Stimulated activated CD8-positive, alpha-beta memory T cell treated with anti-CD3 and anti-CD28 coated beads, Interleukin-15, amount 100 ng/mL, for 4 hours (primary cell): ENCODE data around the gene GRIFIN.
"Not testable (repeated sequence)": the region's sequence is repeated elsewhere in the genome, so short reads cannot be mapped to it uniquely, and the experiment has no call there.

Experiments used
- DNase-seq, 2 donors: peaks; one replicate each; pipeline ENCODE4 v3.0.0-alpha.2; 2020; ENCODE audit warnings: low read depth in 2 of 2

Gene GRIFIN

DNA sequence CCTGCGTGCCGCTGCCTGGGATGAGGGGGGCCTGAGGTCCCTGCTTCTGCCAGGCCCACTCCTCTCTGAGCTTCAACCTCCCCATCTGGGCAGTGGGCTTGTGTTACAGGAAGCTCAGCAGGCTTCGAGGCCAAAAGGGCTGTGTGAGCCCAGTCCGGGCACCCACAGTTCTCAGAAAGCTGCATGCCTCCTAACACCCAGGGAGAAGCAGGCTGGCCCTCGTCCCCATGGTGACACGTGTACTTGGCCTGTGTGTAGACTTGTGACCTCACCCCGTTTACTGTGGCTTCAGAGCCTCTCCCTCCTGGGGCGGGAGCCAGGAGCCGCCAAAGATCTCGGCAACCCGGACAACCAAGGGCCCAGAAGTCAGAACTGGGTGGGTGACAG lies 2.2 kb upstream of the GRIFIN start:
- DNase-seq, result no peak

DNA sequence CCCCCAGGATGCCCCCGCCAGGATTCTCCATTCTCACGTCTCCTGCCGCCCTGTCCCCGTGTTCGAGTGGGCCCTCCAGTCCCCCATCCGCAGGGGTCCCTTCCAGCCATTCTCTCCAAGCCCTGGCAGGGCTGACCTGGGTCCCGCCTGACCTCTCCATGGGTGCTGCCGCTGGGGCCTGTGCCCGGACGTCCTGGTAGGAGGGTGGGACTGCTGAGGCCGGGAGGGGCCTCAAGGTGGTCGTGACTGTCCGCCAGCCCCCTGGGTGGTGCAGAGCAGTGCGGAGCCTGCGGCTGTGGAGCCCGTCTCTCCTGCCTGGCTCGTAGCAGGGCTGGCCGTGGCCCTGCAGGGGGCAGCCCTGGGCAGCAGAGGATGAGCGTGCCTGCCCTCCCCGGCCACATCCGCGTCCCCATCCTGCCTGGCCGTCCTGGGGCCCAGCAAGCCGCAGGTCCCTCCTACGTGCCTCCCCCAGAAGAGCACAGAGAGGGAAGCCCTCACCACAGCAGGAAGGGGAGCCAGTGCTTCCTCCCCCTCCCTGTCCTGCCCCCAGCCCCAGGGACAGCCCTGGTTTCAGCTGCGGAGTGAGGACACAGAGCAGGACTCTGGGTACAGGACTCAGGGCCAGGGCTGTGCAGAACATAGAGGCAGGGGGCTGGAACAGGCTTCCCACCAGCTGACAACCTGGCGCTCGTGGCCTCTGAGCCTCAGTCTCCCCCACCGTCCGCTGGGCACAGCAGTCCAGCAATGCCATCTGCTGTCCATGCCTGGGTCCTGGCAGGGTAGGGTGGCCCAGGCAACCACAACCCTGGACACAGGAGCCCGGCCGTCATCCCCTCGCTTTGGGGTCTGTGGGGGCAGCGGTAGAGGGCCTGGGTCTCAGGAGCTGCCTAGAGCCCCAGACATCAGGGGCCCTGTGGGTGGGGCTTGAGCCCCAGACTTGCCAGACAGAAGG lies 1.5 kb upstream of the GRIFIN start:
- DNase-seq, result peak; percentile 17 to 25

DNA sequence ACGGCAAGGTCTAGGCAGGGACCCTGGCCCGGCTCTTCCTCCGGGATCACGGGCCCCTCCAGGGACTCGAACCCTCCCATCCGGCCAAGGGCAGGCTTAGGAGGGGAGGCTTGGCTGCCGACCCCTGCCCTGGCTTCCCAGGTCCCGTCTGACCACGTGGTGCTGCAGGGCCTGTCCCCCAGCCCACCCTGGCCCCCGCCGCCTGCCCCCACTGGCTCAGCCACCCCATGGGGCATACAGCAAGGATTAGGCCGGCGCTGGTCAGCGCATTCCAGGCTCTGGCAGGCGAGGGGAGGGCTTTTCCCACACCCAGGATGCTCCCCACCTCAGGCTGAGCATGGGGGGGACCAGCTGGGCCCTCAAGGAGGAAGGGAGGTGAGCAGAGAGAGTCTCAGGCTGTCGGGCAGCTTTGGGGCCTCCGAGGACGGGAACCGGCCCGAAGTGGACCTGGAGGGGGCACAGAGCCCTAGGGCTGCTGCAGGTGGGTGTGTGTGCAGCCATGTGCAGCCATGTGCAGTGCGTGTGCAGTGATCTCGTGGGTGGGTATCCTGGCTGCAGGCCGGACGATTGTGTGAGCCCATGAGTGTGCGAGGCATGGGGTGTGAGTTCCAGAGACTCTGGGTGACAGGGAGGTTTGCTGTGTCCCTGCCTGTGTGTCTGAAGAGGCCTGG lies 713 bp upstream of the GRIFIN start:
- DNase-seq, result no peak

DNA sequence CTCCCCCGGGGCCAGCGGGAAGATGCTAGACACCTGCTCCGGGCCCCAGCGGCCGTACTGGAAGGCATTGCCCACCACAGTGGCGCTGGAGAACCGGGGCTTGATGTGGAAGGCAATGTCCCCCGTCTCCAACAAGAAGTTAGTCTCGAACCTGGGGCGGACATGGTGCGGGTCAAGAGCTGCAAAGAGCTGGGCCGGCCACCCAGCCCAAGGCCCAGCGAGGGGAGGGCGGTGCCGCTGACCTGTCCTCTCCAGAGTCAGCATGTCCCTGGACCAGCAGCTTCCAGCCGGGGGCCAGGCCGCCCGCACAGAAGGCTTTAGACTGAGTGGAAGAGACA lies 551 bp downstream of the GRIFIN start:
- DNase-seq, result no peak

DNA sequence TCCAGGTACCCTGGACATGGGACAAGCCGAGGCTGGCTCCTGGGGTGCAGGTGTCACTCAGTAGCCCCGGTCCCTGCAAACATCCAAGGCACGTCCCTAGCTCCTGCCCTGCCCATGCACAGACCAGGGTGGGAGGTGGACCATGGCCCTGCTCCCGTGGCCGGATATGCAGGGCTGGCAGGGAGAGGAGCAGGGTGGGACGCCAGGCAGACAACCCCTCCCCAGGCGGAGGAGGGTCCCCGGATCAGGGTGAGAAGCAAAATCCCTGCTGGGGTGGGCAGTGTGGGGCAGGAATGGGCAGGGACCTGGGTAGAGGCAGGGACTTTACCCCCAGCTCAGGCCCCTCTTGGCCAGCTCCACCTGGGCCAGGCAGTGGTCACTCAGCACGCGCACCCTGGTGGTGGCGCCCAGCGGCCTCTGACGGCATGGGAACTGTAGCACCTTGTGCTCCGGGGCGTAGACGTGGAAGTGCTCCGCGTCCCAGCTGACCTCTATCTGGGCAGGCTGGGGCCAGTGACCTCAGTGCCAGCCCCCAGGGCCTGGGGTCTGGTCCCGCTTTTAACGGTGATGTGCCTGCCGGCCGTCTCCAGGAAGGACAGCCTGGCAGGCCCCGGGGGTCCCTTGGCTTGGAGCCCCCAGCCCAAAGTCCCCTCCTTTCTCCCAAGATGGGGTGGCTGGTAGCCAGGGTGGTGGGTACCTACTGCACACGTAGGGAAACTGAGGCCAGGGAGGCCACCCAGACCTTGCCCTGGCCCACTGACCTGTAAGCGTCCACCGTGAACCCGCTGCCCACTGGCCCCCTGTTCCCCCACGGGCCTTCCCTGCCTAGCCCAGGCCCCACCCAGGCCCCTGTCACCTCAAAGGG lies 1.2 kb downstream of the GRIFIN start:
- DNase-seq, result no peak

DNA sequence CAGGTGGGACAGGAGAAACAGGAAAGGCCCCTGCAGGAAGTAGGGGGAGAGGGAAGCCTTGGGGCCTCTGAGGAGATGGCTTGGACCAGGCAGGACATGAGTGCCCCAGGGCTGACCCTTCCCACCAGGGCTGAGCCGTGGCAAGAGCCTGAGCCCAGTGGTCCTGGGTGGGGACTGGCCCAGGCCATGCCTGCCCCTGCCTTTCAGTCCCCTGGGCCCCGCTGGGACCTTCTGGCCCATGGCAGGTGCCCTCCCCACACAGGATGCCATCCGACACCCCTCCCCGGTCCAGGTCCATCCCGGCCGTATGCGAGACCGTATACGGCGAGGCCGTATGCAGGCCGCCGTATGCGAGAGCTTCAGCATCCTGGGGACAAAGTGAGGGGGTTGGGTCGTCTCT lies 2.0 kb downstream of the GRIFIN start:
- DNase-seq, result no peak

DNA sequence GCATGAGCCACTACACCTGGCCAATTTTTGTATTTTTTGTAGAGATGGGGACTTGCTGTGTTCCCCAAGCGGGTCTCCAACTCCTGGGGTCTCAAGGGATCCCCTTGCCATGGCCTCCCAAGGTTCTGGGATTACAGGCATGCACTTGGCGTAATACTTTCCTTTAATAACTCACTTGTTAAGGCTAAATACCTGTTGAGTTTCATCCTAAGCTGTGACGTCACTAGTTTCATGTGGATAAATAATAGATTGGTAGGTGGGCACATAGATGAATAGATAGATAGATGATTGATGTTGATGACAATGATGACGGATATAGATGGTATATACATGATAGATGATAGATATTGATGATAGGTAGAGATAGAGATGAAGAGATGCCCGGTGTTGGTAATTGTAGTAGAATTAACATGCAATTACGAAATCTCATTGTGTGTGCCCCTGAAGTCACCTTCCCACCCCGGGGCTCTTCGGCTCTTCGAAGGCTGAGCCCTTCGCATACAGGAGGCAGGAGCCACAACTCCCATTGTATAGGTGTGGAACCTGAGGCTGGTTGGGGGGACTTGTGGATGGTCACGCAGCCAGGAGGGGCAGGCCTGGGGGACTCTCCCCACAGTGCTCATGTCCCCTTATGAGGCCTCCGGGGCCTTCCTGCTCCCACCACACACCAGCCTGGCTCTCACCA lies 2.6 kb downstream of the GRIFIN start:
- no peak for DNase-seq

DNA sequence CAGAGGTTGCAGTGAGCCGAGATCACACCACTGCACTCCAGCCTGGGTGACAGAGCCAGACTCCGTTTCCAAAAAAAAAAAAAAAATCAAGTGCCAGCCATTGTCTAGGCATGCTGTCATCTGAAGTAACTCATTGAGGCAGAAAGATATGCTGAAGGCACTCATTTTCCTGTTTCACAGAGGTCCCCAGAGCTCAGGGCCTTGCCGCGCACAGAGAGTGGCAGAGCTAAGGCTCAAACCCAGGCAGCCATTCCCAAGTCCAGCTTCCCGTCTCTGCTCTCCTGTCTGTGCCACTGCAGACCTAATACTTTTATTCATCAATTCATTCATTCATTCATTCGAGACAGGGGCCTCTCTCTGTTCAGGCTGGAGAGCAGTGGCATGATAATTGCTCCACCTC lies 3.5 kb downstream of the GRIFIN start:
- no peak for DNase-seq

DNA sequence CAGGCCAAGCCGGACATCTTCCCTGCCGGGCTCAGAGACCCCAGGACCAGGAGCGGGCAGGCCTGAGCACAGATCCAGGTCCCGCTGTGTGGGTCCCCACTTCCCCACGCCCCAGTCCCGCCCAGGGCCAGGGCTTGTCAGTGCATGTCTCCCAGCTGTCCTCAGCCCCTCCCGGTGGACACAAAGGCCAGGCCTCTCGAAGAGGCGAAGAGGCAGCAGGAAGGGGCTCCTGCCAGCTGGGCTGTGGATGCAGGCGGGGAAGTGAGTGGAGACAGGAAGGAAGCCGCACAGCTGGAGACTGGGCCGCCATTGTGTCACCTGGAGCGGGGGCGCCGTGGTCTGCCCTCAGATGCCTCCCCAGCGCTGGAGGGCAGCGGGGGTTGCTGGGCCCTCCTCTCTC lies 4.8 kb downstream of the GRIFIN start:
- no peak for DNase-seq

DNA sequence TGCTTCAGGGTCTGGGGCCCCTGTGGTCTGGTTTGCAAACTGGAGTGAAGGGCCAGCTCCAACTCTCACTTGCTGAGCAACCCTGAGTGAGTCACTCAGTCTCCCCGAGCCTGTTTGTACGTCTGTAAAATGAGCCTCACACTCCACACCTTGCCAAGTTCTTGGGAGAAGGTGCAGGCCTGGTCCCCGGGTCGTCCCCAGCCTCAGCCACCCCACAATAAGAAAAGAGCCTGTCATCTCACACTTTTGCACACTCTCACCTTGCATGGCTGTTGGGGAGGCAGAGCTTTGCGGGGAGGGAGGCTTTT lies 5.2 kb downstream of the GRIFIN start:
- no peak for DNase-seq

DNA sequence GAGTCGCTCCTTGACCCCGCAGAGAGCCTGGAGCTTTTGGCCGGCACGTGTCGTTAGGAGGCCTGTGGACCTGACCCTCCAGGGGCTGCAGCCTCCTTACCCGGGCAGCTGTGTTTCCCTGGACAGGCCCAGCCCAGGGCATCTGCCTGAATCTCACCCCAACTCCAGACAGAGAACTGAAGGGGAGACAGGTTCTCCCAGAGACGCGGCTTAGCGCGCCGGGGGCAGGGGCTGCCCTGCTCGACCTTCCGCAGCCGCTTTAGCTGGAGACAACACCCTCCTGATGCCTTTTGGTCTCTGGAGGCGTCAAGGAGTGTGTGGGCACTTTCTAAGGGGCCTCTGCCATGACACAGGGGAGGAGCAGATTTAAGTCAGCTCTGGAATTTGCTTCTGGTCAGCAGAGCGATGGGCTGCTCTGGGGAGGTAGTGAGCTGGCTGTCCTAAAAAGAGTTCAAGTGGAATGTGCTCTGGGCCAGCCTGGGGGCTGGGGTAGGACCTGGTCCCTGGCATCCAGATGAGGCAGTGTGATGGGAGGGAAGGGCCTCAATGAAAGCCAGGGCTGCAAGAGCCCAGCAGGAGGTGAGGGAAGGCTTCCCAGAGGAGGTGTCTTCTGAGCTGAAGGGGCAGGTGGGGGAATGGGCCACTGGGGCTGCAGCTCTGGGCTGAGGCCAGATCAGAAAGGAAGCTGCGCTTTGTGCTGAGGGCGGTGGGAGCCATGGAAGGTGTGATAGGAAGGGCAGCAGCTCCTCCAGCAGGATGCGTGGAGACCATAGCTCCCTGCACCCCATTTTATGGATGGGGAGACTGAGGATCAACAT lies 5.8 kb downstream of the GRIFIN start:
- no peak for DNase-seq

DNA sequence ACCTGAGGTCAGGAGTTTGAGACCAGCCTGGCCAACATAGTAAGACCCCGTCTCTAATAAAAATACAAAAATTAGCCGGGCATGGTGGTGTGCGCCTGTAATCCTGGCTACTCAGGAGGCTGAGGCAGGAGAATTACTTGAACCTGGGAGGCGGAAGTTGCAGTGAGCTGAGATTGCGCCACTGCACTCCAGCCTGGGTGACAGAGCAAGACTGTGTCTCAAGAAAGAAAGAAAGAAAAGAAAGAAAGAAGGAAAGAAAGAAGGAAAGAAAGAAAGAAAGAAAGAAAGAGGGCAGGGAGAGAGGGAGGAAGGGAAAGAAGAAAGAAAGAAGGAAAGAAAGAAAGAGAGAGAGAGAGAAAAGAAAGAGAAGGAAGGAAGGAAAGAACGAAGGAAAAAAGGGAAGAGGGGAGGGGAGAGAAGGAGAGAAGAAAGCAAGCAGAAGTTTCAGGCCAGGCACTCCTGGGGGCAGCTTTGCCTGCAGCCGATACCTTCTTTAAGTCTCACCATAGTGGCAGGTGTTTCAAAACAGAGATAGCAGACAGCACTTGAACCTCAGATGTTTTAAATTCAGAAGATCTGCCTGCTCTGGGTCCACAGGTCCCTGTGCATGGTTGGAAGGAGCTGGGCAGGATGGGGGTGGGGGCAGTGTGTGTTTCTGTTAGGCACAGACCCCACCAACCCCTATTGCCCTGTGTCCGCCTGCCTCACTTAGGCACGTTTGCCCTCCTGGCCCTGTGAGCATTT lies 6.6 kb downstream of the GRIFIN start:
- DNase-seq, result not testable (repeated sequence)

DNA sequence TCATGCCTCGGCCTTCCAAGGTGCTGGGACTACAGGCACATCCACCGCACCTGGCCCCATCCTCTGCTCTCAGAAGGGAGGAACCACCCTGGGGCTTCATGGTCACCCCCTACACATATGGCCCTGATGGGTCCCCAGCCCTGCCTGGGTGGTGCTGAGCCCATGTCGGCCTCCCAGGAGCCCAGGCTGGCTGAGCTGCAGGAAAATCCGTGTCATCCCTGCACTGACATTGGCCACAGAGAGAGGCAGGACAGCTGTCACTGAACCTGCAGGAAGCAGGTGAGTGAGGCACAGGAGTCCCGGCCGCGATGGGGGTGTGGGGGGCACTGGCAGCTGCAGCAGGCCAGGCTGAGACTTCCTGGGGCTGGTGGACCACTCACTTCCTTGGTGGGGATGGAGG lies 8.0 kb downstream of the GRIFIN start:
- no peak for DNase-seq

DNA sequence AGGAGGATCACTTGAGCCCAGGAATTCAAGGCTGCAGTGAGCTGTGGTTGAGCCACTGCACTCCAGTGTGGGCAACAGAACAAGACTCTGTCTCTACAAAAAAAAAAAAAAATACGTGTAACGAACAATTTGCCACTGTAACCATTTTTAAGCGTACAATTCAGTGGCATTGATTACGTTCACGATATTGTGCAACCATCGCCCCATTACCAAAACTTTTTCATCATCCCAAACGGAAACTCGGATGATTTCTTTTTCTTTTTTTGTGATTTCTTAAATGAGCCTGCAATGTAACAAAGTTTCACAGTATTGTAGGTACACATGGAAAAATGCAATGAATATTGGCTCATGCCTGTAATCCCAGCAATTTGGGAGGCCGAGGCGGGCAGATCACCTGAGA lies 9.5 kb downstream of the GRIFIN start:
- no peak for DNase-seq

DNA sequence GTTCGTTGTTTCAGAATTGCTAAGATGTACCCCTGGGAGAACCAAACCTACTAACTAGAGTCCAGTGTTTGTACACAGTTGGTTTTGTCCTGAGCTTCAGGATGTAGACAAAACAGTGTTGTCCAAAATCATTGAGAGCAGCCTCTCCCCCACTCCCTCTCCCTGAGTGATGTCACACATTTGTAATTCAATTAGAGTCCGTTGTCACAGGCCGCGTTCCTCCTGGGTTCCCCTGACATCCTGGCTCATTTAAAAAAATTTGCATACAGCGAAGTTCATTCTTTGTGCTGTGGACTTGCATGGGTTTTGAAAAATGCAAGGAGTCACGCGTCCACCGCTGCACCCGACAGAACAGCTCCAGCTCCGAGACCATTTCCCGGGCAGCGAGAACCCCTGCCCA lies 10.3 kb downstream of the GRIFIN start:
- DNase-seq, result no peak

DNA sequence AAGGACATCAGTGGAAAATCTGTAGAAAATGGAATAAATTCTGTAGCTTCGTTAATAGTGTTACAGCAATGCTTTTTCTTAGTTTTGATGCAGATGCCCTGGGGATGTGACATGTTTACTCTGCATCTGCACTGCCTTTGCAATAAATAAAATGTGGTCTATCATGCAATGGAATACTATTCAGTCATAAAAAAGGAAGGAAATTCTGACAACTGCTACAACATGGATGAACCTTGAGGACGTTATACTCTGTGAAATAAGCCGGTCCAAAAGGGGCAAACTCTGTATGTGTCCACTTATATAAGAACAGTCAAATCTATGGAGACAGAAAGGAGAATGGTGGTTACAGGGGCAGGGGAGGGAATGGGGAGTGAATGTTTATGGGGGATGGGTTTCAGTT lies 13.5 kb downstream of the GRIFIN start:
- DNase-seq, result no peak

DNA sequence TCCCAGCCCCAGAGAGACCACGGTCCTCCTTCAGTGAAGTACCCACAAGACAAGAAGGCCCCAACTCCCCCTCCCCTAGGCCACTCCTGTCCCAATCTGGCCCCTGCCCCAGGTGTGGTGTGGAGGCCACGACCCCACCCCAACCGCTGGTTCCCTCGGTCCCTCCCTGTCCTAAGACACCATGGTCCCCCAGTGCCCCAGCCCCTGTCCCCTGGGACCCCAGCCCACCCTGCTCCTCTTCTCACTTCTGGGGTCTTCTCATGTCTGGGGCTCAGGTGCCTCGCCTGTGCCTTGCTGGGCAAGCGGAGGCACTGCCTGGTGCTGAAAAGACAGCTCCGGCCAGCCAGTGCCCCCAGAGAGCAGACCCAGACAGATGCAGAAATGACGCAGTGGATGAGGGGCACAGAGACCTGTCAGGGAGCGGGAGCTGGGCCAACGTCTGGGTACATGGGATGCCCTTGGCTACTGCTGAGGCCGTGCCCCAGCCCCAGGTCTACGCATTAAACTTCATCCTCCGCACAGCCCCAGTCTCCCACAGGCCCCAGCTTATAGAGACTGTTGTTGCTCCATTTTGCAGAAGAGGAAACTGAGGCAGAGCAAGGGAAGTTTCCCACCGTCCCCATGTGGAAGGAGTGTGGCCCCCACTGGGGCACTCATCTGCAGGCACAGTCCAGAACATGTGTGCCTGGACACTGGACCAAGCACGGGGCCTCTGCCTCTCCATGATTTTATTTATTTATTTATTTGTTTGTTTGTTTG lies 14.8 kb downstream of the GRIFIN start:
- no peak for DNase-seq

DNA sequence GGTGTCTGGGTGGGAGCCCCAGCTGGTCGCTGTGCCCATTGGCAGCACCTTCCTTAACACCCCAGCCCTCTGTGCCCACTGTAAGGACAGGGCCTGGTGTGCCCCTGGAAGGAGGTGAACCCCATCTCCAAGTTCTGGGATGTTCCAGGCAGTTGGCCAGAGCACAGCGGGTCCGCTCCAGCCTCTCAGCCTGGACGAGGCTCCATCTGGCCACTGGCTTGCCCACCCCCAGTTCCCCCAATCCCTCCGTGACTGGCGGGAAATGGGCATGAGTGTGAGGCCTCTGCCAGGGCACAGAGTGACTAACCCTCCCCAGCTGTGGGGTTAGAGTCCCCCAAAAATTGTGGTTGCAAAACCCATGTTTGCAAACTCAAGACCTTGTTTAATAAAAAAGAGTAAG lies 15.6 kb downstream of the GRIFIN start:
- no peak for DNase-seq

DNA sequence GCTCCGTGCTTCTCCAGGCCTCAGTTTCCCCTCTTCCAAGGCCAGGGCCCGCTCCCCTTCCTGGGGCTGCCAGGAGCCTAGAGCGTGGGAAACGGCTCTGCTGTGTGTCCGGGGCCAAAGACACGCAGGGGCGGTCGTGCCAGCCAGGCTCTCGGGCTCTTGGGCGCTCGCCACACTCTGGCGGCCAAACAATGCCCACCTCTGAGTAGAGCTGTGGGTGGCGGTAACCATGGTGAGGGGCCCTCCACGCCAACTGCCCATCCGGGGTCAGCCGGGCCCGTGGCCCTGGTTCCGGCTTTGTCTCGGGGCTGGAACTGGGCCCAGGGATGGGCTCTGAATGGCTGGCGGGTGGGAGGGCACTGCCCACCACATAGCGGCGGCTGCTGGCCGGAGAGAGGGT lies 16.0 kb downstream of the GRIFIN start:
- DNase-seq, result no peak

DNA sequence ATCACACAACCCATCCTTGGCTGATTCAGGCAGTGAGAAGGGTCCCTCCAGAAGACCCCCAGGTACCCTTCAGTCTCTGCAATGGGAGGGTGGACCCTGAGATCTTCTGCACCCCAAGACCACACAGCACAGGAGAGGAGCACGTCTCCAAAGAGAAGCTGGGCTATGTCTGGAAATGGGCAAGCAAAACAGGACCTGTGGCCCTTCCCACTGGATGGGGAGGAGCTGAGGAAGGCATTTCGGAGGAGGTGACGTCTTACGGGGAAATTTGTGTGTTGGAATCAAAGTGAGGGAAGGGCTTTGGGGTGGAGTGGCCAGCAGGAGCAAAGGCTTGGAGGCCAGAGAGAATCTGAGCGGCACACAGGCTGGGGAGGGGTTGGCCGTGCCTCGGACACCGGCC lies 16.5 kb downstream of the GRIFIN start:
- no peak for DNase-seq
